Body of pancreas (tissue), 4 donors: ENCODE results near the gene WDR7.

Source experiments
- POLR2A ChIP-seq, 3 donors: fragments of 450-650 bp; IDR thresholded peaks; one replicate each; pipeline ENCODE4 v1.6.1; 2016; ENCODE audit warnings: antibody characterized with exemption in 3 of 3, mild to moderate bottlenecking in 2 of 3
- TF ChIP-seq, protein P1 (sequence below), 7 experiments: fragments of 450-650 bp in 4 of 7; fragments of 200-600 bp in 3 of 7; sonication (generic) in 3 of 7; IDR thresholded peaks; one replicate each; pipeline ENCODE4 v1.5.1; 2016 to 2019; ENCODE audit warnings: antibody characterized with exemption in 7 of 7

DNA sequence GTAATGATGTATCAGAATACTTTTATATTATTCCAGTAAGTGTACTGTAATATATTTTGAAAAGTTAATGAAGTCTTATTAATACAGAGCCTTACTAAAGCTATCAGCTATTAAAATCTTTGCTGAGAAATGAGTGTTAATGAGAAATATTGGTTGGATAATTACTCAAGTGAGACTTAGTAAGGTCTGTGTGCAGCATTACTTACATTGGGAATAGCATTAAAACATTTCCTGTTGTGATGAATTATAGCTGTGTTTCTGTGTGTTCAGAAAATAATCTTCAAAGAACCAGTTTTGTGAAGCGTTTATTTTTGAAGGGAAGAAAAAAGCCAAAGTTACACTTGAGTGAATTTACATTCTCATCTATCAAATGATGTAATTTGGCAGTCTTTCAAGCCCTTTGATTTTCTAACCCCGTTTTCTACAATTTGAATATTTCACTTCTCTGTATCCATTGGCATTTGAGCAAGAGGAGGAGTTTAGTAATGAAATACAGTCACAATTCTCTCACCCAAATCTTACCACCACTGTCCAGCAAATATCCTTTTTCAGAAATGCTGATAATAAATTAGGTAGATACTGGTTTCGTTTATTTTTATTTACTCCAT lies 372.2 kb downstream of the WDR7 start:
- TF ChIP-seq, protein P1, sequence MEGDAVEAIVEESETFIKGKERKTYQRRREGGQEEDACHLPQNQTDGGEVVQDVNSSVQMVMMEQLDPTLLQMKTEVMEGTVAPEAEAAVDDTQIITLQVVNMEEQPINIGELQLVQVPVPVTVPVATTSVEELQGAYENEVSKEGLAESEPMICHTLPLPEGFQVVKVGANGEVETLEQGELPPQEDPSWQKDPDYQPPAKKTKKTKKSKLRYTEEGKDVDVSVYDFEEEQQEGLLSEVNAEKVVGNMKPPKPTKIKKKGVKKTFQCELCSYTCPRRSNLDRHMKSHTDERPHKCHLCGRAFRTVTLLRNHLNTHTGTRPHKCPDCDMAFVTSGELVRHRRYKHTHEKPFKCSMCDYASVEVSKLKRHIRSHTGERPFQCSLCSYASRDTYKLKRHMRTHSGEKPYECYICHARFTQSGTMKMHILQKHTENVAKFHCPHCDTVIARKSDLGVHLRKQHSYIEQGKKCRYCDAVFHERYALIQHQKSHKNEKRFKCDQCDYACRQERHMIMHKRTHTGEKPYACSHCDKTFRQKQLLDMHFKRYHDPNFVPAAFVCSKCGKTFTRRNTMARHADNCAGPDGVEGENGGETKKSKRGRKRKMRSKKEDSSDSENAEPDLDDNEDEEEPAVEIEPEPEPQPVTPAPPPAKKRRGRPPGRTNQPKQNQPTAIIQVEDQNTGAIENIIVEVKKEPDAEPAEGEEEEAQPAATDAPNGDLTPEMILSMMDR (IDR thresholded peaks at IDR 0.05), result no peak
- TF ChIP-seq POLR2A (IDR thresholded peaks at IDR 0.05), result no peak
